GM21367 (cell line): ENCODE results near the gene CHST8.
"Not testable (repeated sequence)": the region's sequence is repeated elsewhere in the genome, so short reads cannot be mapped to it uniquely, and the experiment has no call there.

Experiments
- ATAC-seq: cut with Tn5 transposase; IDR thresholded peaks from one replicate; pipeline ENCODE4 v1.9.1; 2021; ENCODE audit not compliant: unreplicated experiment

The CHST8 gene

DNA sequence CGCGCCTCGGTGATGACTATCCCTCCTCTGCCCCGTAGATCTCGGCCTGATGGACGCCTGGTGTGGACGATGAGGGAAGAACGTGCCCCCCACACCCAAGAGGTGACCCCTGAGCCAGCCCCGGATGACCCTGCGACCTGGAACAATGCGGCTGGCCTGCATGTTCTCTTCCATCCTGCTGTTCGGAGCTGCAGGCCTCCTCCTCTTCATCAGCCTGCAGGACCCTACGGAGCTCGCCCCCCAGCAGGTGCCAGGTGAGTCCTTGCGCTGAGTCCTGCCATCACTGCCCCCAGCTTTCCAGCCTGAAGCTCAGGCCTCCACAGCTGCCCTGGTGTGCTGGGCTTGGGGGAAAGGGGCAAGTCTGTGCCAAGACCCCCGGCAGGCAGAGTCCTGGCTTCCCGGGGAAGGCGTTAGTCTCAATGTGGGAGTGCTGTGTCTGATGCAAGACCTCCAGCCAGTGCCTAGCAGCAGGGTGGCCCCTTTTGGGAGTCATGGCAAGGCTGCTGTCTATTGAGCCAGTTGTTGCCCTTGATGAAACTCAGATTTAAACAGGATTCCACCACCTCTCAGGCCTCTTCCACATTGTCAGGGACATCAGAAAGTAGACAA lies 67.5 kb downstream of the CHST8 start:
- no peak for ATAC-seq

DNA sequence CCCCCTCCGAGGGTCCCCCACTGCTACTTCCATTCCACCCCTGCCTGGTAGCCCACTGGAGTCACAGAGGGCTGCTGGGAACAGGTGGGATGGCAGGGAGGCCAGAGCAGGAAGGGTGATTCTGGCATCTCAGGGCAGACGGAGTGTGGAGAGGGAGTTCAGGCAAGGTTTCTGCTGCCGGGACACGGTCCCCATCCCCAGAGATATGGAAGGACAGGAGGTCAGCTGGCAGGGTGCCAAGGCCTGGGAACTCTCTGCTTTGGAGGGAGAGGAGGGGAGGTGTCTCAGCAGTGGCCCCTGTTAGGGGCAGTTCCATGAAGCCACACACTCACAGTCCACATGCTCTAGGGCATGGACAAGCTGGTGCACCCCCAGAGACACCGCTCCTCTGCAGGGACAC lies 68.1 kb downstream of the CHST8 start:
- ATAC-seq, result no peak

- ATAC-seq, result no peak
Measured at GRCh38 chr19:33690378-33691029, 68.8 kb downstream of the CHST8 start.

GRCh38 chr19:33691030-33691427 lies 69.3 kb downstream of the CHST8 start:
- ATAC-seq, result no peak

GRCh38 chr19:33691736-33692135 lies 70.0 kb downstream of the CHST8 start:
- ATAC-seq, result no peak

DNA sequence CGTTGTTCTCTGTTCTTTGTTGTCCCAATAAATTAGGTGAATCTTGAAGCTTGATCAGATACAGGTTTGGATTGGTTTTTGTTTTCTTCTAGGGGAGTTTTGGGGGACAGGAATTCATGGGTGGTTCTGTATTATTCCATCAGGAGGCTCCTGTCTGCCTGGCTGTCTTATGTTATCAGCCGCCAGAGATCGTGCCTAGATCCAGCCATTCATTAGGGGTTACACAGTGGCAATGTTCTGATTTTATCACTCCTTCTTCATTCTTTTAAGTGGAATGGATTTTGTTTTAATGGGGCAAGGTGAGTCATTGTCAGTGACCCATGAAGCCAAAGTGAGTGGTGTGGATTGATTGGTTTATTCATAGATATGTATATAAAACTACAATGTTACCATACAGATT lies 71.9 kb downstream of the CHST8 start:
- no peak for ATAC-seq

- not testable (repeated sequence) for ATAC-seq
Measured at GRCh38 chr19:33695547-33695946, 73.8 kb downstream of the CHST8 start.

DNA sequence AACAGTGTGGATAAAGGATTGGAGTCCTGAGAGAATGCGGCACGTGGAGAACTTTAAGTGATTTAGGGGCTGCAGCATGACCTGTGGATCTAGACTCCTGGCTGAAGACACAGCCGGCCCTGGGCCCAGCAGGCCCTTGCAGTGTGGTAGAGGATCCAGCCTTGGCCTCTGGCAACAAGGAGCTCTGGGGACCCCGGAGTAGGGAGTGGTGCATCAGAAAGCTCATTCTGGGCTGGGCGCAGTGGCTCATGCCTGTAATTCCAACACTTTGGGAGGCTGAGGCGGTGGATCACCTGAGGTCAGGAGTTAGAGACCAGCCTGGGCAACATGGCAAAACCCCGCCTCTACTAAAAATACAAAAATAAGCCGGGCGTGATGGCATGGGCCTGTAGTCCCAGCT lies 76.0 kb downstream of the CHST8 start:
- ATAC-seq, result no peak

DNA sequence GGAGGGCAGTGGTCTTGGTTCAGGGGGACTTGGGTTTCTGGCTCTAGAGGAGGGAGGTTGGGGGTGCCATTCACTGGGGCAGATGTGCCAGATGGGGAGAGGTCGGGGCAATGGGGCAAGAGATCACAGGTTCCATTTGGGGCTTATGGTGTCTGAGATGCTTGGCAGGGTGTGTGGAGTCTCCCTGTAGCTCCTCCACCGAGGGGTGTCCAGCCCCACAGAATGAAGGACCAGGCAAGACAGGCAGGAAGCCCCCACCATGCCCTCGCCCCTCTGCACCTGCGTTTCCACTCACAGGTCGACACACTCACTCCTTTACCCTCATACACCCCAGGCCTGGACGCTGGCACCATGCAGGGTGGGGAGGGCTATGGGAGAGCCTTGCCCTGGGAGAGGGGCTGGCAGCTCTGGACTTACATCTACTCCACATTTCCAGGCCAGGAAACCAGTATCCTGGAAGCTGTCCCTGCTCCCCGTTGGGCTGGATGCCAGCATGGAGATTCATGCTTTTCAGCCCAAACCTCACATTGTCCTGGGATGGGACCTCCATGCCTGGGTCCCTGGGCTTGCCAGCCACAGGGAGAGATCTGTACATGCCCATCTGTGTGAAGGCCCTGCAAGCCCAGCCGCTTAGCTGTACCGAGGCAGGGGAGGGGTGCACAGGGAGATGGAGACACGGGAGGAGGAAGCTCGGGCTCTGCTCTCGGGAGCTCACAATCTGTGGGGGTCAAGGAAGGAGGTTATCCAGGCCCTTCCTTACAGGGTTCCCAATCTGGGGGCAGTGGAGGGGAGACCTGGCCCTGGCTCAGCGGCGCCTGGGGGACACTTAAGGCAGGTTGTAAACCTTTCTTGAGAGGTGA lies 77.1 kb downstream of the CHST8 start:
- ATAC-seq, result no peak

- ATAC-seq, result no peak
Measured at GRCh38 chr19:33699754-33700407, 78.1 kb downstream of the CHST8 start.

DNA sequence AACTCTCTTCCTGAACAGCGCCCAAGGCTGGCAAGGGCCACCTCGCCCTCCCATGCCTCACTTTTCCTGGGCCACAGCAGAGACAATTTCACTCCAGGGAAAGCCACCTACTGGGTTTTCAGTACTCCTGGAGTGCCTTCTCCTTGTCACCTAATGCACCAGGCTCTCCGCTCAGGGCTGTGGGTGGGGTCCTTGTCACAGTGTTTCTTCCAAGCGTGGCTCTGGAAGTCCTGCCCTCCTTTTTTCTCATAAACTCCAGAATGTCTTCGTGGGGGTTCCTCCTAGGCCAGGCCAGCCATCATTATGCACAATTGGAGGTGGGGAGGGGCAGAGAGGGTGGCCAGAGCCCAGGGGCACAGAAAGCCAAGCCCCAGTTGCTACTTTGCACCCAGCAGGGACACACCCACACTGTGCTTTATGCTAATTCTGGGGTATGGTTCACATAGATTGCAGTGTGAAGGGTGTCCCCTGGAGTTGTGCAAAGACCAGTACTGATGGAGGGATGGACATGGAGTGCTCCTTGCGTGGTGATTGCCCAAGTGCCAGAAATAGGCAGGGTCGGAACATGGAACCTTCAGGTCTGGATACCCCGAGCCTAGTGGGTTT lies 78.8 kb downstream of the CHST8 start:
- ATAC-seq, result no peak

DNA sequence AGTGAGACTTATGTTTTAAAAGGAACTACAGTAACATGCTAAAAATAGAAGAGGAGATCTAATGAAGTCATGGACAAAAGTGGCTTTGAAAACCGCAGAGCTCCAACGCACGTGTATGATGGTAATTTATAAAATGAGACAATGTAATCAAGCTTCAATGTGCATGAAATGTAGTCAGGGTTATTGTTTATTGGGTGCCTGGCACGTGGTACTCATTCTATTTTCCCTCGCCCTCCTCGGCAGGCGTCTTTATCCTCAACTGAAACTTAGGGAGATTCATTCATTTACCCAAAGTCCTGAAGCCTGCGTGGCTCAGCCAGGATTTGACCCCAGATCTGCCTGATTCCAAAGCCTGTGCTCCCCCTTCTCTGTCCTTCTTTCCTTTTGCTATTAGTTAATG lies 79.8 kb downstream of the CHST8 start:
- no peak for ATAC-seq

DNA sequence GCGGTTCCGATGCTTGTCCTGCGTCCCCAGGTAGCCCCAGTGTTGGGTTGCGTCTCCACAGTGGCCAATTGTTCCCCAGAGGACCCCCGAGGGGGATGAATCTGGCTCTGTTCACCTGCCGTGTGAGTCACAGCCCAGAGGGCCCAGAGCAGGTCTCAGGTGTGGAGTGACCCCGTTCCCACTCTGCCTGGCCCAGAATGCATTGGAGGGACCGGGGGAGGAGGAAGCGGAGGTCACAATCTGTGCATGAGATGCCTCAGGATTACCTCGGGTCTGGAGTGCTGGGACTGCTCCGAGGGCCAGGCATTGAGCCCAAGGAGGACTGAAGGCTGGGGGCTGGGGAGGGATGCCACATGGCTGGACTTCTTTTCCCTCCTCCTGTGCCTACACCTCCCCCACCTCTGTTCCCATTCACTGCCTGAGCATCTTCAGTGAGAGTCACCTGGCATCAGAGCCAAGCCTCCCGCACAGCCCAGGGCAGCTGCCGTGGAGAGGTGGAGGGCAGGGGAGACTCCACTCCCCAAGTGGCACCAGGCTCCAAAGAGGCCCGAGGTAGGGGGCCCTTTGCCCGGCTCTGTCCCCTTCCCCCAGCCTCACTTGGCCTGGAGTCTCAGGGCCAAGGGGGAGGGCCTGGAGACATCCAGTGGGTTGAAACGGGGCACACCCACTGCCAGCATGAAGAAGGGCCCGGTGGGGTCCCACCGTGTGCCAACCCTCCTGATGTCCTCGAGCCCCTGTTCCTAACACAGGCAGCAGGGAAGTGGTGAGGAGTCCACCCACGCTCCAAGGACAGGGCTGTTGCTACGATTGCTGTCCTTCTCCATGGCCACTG lies 81.1 kb downstream of the CHST8 start:
- no peak for ATAC-seq

- ATAC-seq, result no peak
Measured at GRCh38 chr19:33703438-33703750, 81.6 kb downstream of the CHST8 start.

GRCh38 chr19:33703821-33704220 lies 82.1 kb downstream of the CHST8 start:
- ATAC-seq, result no peak

DNA sequence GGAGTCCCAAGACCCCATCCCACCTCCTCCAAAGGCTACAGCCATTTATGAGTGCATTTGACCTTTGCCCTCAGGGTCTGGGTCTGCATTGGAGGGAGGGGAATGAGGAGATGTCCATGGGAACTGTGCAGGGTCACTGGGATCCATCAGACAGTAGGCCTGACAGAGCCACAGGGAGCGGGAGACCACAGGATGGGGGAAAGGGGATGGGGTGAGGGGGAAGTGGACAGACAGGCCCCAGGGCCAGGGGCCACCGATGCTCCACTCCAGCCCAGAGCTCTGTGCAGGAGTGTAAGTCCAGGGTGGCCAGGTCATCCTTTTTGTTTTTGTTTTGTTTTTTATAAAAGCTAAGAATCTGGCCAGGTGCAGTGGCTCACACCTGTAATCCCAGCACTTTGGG lies 82.5 kb downstream of the CHST8 start:
- ATAC-seq, result no peak

DNA sequence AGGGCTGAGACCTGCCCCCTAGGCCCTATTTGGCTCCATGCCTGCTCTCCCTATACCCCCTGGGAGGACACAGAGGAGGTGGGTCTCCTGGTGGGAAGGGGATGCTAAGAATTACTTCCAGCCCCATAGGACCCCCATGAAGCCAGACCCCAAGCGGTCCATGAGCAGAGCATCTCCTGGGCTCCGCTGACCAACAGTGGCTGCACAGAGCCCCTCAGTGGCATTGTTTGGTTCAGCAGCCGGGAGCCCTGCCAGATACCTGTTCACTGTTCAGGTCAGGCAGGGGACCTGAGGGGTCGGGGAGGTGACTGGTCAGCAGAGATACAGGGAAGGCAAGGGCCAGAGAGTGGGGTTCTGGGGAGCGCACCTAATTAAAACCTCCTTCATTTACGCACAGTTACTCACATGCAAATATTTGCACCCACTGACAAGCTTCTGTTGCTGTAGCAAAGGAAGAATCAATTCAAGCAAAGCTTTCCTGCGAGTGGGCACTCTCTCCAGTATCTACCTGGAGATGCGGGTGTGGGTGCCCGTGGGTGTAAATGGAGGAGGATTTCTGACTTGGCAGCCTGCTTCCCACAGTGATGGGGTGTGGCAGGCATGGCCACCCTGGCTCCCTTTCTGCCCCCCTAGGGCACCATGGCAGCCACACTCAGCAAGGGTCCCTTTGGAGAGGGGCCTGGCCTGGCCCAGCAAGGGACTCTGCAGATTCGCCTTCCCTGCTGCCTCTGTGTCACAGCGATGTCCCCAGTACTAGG lies 83.5 kb downstream of the CHST8 start:
- ATAC-seq, result no peak

- ATAC-seq, result no peak
Measured at GRCh38 chr19:33705860-33706259, 84.1 kb downstream of the CHST8 start.

- ATAC-seq, result no peak
Measured at GRCh38 chr19:33706631-33707030, 84.9 kb downstream of the CHST8 start.

GRCh38 chr19:33712268-33712667 lies 90.5 kb downstream of the CHST8 start:
- no peak for ATAC-seq
